Thyroid gland (tissue), 4 donors: Measurements from ENCODE around the gene SLC26A6. TPM values are rescaled to one million over a fixed set of nuclear protein-coding genes. Genes with fewer than 3 reads are reported as not detected.

Experiments used
- DNase-seq, 2 donors: peaks; one replicate each; pipeline ENCODE4 v3.0.0-alpha.2; 2019
- H3K27ac ChIP-seq, 3 donors: fragments of 200-600 bp; sonication (generic); 1 replicate in 2 of 3; 2 replicates in 1 of 3; pipeline ENCODE4 v1.5.1; 2016 to 2019; ENCODE audit warnings: mild to moderate bottlenecking in 1 of 3, moderate library complexity in 1 of 3
- H3K27me3 ChIP-seq: fragments of 200-600 bp; sonication (generic); one replicate; pipeline ENCODE4 v1.5.1; 2019
- H3K36me3 ChIP-seq, 2 donors: fragments of 200-600 bp; sonication (generic); one replicate each; pipeline ENCODE4 v1.5.1; 2016 to 2019
- H3K4me1 ChIP-seq, 2 donors: fragments of 200-600 bp; sonication (generic); one replicate each; pipeline ENCODE4 v1.5.1; 2017 to 2019
- H3K4me3 ChIP-seq, 3 donors: fragments of 200-600 bp; sonication (generic); replicated peaks in 1 of 3; 1 replicate in 2 of 3; 2 replicates in 1 of 3; pipeline ENCODE4 v1.5.1; 2016; ENCODE audit warnings: mild to moderate bottlenecking in 1 of 3
- H3K9me3 ChIP-seq: fragments of 200-600 bp; sonication (generic); one replicate; pipeline ENCODE4 v1.5.1; 2017
- CTCF ChIP-seq, 6 experiments: fragments of 200-600 bp in 3 of 6; fragments of 450-650 bp in 3 of 6; sonication (generic) in 3 of 6; IDR thresholded peaks; one replicate each; pipeline ENCODE4 v1.5.1; 2016 to 2019; ENCODE audit warnings: antibody characterized with exemption in 6 of 6, mild to moderate bottlenecking in 2 of 6, inconsistent platforms in 1 of 6, moderate library complexity in 1 of 6
- POLR2A ChIP-seq, 2 donors: fragments of 450-650 bp; IDR thresholded peaks; one replicate each; pipeline ENCODE4 v1.6.1; 2017; ENCODE audit warnings: antibody characterized with exemption in 2 of 2, mild to moderate bottlenecking in 2 of 2, moderate library complexity in 1 of 2
- WGBS, 2 donors: methylation state at CpG; one replicate each; pipeline ENCODE4 v1.1.5; 2017; 5-methylcytosine and 5-hydroxymethylcytosine counted together
- intact Hi-C: fragments of 100-400 bp; cut with DNase I; formaldehyde crosslinking; loops from one replicate; pipeline ENCODE4 v1.15.1; 2023
- total RNA-seq, 4 donors: library from RNA; depleted of rRNA; stranded (reverse); fragments of >200 nt; gene quantifications; one replicate each; pipeline ENCODE4 v1.2.3, GENCODE V29; 2016

SLC26A6 gene
- total RNA-seq, 4 donors from 2014 or later = 7.5 to 19.1 (median 11.4) TPM

DNA sequence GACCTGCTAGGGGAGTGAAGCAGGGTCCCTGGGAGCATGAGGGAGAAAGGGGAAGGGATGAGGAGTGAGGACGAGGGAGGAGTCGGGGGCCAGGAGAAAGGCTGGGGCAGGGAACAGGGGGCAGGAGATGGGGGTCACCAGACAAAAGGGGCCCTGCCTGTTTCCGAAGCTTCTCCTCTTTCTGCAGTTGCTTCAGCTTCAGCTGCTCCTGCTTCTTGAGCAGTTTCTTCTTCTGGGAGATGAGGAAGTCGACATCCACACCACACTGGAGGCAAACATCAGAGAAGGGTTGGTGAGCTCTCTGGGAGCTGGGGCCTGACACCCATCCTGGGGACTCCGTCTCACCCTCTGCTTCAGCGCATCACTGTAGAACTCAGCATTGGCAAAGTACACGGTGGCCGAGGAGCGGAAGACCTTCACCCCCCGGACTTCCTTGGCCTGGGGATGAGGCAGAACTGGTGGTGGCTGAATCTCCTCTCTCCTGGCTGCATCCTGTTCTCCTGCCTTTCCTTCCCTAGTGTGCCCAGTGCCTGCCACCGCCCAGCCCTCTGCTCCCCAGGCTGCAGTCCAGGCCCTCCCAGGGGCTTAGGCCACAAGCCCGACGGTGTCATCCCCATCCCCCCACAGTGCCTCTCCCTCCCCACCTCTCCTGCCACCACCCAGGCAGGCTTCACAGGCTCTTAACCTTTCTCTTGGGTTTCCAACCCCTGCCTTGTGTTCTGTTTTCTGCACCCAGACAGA is 6.8 kb downstream of the SLC26A6 start:
- H3K27ac ChIP-seq = no peak overlapping the region
- 84 to 87% methylated on average over 13 of the region's 13 CpGs for WGBS, 2 donors
- TF ChIP-seq CTCF (IDR thresholded peaks at IDR 0.05) = no peak
- no peak for TF ChIP-seq POLR2A (IDR thresholded peaks at IDR 0.05)
- intact Hi-C loops = no loop called here
- H3K27me3 ChIP-seq = no peaks in the 10 kb centered on the region
- no peaks in the 10 kb centered on the region for H3K9me3 ChIP-seq
- H3K4me3 ChIP-seq = no peak overlapping the region
- no peaks in the 10 kb centered on the region for H3K4me1 ChIP-seq
- H3K36me3 ChIP-seq = peaks cover 0 to 12% of the 10 kb centered on the region in 2 donors
- no peak for DNase-seq

- Histone ChIP-seq H3K36me3 (peaks cover 0 to 3% of the 10 kb centered on the region in 2 donors), H3K9me3 (no peaks in the 10 kb centered on the region), H3K4me1 (no peaks in the 10 kb centered on the region), H3K27ac (no peak overlapping the region), H3K27me3 (no peaks in the 10 kb centered on the region), H3K4me3 (no peak overlapping the region)
- TF ChIP-seq POLR2A (IDR thresholded peaks at IDR 0.05) (no peak), CTCF (IDR thresholded peaks at IDR 0.05) (no peak)
- no peak for DNase-seq
- intact Hi-C loops = no loop called here
- 93 to 100% methylated on average over 2 to 4 of the region's 6 CpGs for WGBS, 2 donors
Observed at GRCh38 chr3:48625600-48625999, 9.7 kb downstream of the SLC26A6 start.

DNA sequence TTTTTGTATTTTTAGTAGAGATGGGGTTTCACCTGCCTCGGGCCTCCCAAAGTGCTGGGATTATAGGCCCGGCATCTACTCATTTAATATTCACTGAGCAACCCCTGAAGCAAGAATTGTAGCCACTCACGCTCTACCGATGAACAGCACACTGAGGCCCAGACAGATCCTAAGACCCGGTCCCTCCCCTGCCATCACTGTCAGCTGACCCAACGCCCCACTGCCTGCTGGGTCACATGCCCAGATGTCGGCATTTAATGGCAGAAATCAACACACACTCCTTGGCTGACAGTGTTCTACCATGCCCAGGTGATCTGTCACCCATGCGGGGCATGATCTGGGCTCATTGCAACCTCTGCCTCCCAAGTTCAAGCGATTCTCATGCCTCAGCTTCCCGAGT is 10.5 kb downstream of the SLC26A6 start:
- no peaks in the 10 kb centered on the region for H3K4me1 ChIP-seq
- peaks cover 0 to 3% of the 10 kb centered on the region in 2 donors for H3K36me3 ChIP-seq
- no peak overlapping the region for H3K4me3 ChIP-seq
- H3K27ac ChIP-seq = no peak overlapping the region
- WGBS, 2 donors = 94 to 95% methylated on average over 10 of the region's 10 CpGs
- no peak for TF ChIP-seq POLR2A (IDR thresholded peaks at IDR 0.05)
- TF ChIP-seq CTCF (IDR thresholded peaks at IDR 0.05) = no peak
- intact Hi-C loops = no loop called here
- H3K9me3 ChIP-seq = no peaks in the 10 kb centered on the region
- no peak for DNase-seq
- H3K27me3 ChIP-seq = no peaks in the 10 kb centered on the region

DNA sequence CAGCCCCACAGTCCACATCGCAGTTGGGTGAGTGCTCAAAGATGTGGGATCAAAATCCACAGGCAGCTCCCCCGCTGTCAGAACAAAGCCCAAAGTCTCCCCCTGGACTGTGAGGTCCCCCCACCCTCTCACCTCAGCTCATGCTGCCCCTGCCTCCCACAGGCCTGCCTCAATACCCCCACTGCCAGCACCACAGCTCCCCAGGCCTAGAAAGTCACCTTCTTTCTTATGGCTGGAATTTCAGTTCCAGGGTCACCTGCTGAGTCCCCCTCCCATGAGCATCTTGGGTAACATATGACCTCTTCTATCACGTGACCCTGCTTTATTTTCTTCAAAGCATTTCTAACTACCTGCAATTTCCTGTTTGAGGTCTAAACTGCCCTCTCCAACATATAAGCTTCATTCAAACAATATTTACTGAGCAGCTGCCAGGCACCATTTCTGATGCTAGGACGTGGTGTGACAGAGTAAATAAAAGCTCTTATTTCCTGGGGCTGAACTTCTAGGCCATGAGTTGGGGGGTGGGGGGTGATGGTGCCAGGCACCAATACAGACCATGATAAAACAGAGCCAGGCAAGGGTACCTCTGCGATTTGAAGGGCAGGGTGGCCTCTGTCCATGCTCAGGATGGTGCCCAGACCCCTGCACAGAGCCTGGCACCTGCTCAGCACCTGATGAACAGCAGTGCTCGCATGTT is 11.3 kb downstream of the SLC26A6 start:
- Histone ChIP-seq H3K27me3 (no peaks in the 10 kb centered on the region), H3K9me3 (no peaks in the 10 kb centered on the region), H3K4me3 (no peak overlapping the region), H3K27ac (no peak overlapping the region), H3K4me1 (no peaks in the 10 kb centered on the region), H3K36me3 (peaks cover 0 to 3% of the 10 kb centered on the region in 2 donors)
- DNase-seq = no peak
- TF ChIP-seq CTCF (IDR thresholded peaks at IDR 0.05) (no peak), POLR2A (IDR thresholded peaks at IDR 0.05) (no peak)
- intact Hi-C loops = no loop called here
- WGBS, 2 donors = 89 to 91% methylated on average over 6 of the region's 6 CpGs

GRCh38 chr3:48621461-48621869 is 13.8 kb downstream of the SLC26A6 start, which contains the start of gene TMEM89:
TMEM89 (minus strand) TSS chr3:48621769; CDS start chr3:48621756, 13 bp downstream.
- TF ChIP-seq POLR2A (IDR thresholded peaks at IDR 0.05) = no peak
- no peak for TF ChIP-seq CTCF (IDR thresholded peaks at IDR 0.05)
- 94 to 98% methylated on average over 15 to 17 of the region's 19 CpGs for WGBS, 2 donors
- no peak within 1 kb of the TSS for H3K4me3 ChIP-seq
- no peaks in the 10 kb centered on the region for H3K27me3 ChIP-seq
- H3K27ac ChIP-seq = no peak within 1 kb of the TSS
- intact Hi-C loops = no loop called here
- DNase-seq = no peak
- no peaks in the 10 kb centered on the region for H3K4me1 ChIP-seq
- no peaks in the 10 kb centered on the region for H3K36me3 ChIP-seq
- H3K9me3 ChIP-seq = no peaks in the 10 kb centered on the region
